HCT116 (cell line): Measurements from ENCODE around the gene SYTL4. TPM values are rescaled to one million over a fixed set of nuclear protein-coding genes. Genes with fewer than 3 reads are reported as not detected.

ENCODE experiments used
- ATAC-seq: fragments of 200-7000 bp; cut with Tn5 transposase; 2 replicates; pipeline ENCODE4 v1.9.1; 2020; ENCODE audit warnings: mild to moderate bottlenecking, moderate library complexity
- BruUV-seq: library from RNA; stranded (reverse); fragments of 400-500 nt; replicated peaks from 2 replicates; lab custom pipeline; 2021; lab: Mats Ljungman, UMichigan
- CTCF ChIA-PET: fragments of 300-600 bp; sonication (Branson Sonifier 250); formaldehyde crosslinking; loops from one replicate; lab custom pipeline; 2021; ENCODE audit warnings: antibody characterized with exemption; lab: Charles Lee
- POLR2A ChIA-PET: fragments of 300-600, 350-600 bp; sonication (Branson Sonifier 250); formaldehyde crosslinking; loops from one replicate; lab custom pipeline; 2021; ENCODE audit warnings: antibody characterized with exemption; lab: Charles Lee
- RAD21 ChIA-PET, 2 experiments: fragments of 300-600 bp; sonication (Branson Sonifier 250); formaldehyde crosslinking; loops; one replicate each; lab custom pipeline; 2023; ENCODE audit warnings: low total read pairs in 2 of 2; ENCODE audit not compliant: uncharacterized antibody in 2 of 2, unreplicated experiment in 2 of 2, low non-redundant PET in 1 of 2; lab: Charles Lee
- DNase-seq: peaks from one replicate; pipeline ENCODE4 v3.0.0-alpha.2; 2010; ENCODE audit warnings: low read depth, low spot score
- H2AFZ ChIP-seq: fragments of 200-600 bp; shearing (Covaris generic), sonication (generic); 2 replicates; pipeline ENCODE4 v1.6.1; 2017; ENCODE audit warnings: low read depth, mixed run types, mixed read lengths, antibody characterized with exemption, low read length; ENCODE audit not compliant: poor library complexity, severe bottlenecking
- H3K27ac ChIP-seq: 2 replicates; pipeline ENCODE4 v1.5.1; 2012; ENCODE audit warnings: low read depth, low read length
- H3K27me3 ChIP-seq: fragments of 200-600 bp; sonication (generic); 2 replicates; pipeline ENCODE4 v1.6.1; 2016; ENCODE audit warnings: mixed run types, low read length, mixed read lengths; ENCODE audit not compliant: insufficient read depth
- H3K36me3 ChIP-seq, 2 experiments: fragments of 200-500 bp in 1 of 2; fragments of 200-600 bp in 1 of 2; sonication (Bioruptor generic) in 1 of 2; sonication (generic) in 1 of 2; 2 replicates each; pipeline versions ENCODE4 v1.5.1 to v1.6.1; 2014 to 2016; ENCODE audit warnings: low read length in 2 of 2, inconsistent platforms in 1 of 2, mixed read lengths in 1 of 2, mixed run types in 1 of 2; ENCODE audit not compliant: insufficient read depth in 2 of 2, control insufficient read depth in 1 of 2
- H3K4me1 ChIP-seq, 2 experiments: fragments of 200-600 bp in 1 of 2; sonication (generic) in 1 of 2; 2 replicates each; pipeline versions ENCODE4 v1.5.1 to v1.6.1; 2012 to 2017; ENCODE audit warnings: low read length in 2 of 2, inconsistent platforms in 1 of 2, mild to moderate bottlenecking in 1 of 2, mixed read lengths in 1 of 2, mixed run types in 1 of 2, moderate library complexity in 1 of 2; ENCODE audit not compliant: insufficient read depth in 2 of 2, control insufficient read depth in 1 of 2
- H3K4me2 ChIP-seq: fragments of 200-600 bp; sonication (generic); 2 replicates; pipeline ENCODE4 v1.6.1; 2017; ENCODE audit warnings: mixed run types, low read length, mixed read lengths
- H3K4me3 ChIP-seq, 2 experiments: fragments of 200-600 bp in 1 of 2; sonication (generic) in 1 of 2; replicated peaks in 1 of 2; 2 replicates each; pipeline ENCODE4 v1.5.1; 2011 to 2016; ENCODE audit warnings: low read length in 2 of 2, control low read depth in 1 of 2, low read depth in 1 of 2, mild to moderate bottlenecking in 1 of 2, mixed read lengths in 1 of 2, mixed run types in 1 of 2
- H3K79me2 ChIP-seq: fragments of 200-600 bp; sonication (generic); 2 replicates; pipeline ENCODE4 v1.6.1; 2017; ENCODE audit warnings: mild to moderate bottlenecking, mixed run types, low read length, moderate library complexity, mixed read lengths; ENCODE audit not compliant: insufficient read depth
- H3K9ac ChIP-seq: fragments of 200-600 bp; sonication (generic); 2 replicates; pipeline ENCODE4 v1.6.1; 2016; ENCODE audit warnings: low read length, mixed read lengths
- H3K9me2 ChIP-seq: fragments of 200-600 bp; sonication (generic), shearing (Covaris generic); 2 replicates; pipeline ENCODE4 v1.6.1; 2017; ENCODE audit warnings: mixed run types, mild to moderate bottlenecking, moderate library complexity; ENCODE audit not compliant: insufficient read depth
- H3K9me3 ChIP-seq, 2 experiments: fragments of 200-500 bp in 1 of 2; fragments of 200-600 bp in 1 of 2; sonication (Bioruptor generic) in 1 of 2; sonication (generic) in 1 of 2; 2 replicates each; pipeline ENCODE4 v1.6.1; 2014 to 2017; ENCODE audit warnings: low read length in 2 of 2, mixed read lengths in 2 of 2, inconsistent platforms in 1 of 2, low read depth in 1 of 2, mild to moderate bottlenecking in 1 of 2, mixed run types in 1 of 2, moderate library complexity in 1 of 2; ENCODE audit not compliant: control insufficient read depth in 1 of 2, insufficient read depth in 1 of 2
- H4K20me1 ChIP-seq: fragments of 200-600 bp; sonication (generic), shearing (Covaris generic); 2 replicates; pipeline ENCODE4 v1.6.1; 2017; ENCODE audit warnings: mixed run types, mild to moderate bottlenecking, moderate library complexity; ENCODE audit not compliant: insufficient read depth
- CBX3 ChIP-seq: IDR thresholded peaks from 2 replicates; pipeline ENCODE4 v1.6.1; 2012; ENCODE audit warnings: low read depth
- CEBPB ChIP-seq: IDR thresholded peaks from 2 replicates; pipeline ENCODE4 v1.6.1; 2012; ENCODE audit warnings: low read depth
- CTCF ChIP-seq, 3 experiments: fragments of 200-600 bp in 1 of 3; sonication (generic) in 1 of 3; IDR thresholded peaks in 2 of 3; conservative IDR thresholded peaks in 1 of 3; 2 replicates each; pipeline ENCODE4 v1.5.1; 2012 to 2017; ENCODE audit warnings: low read depth in 2 of 3, low read length in 2 of 3, antibody characterized with exemption in 1 of 3, borderline replicate concordance in 1 of 3, control low read depth in 1 of 3, mild to moderate bottlenecking in 1 of 3, mixed read lengths in 1 of 3, mixed run types in 1 of 3, moderate library complexity in 1 of 3; ENCODE audit not compliant: insufficient read depth in 1 of 3
- EGR1 ChIP-seq: IDR thresholded peaks from 2 replicates; pipeline ENCODE4 v1.6.1; 2012; ENCODE audit warnings: low read depth
- ELF1 ChIP-seq: IDR thresholded peaks from 2 replicates; pipeline ENCODE4 v1.6.1; 2012; ENCODE audit warnings: low read depth, borderline replicate concordance
- EZH2 ChIP-seq: fragments of 200-600 bp; sonication (generic); IDR thresholded peaks from 2 replicates; pipeline ENCODE4 v1.6.1; 2017; ENCODE audit warnings: antibody characterized with exemption, mixed run types
- EZH2phosphoT487 ChIP-seq: fragments of 200-600 bp; IDR thresholded peaks from 2 replicates; pipeline ENCODE4 v1.6.1; 2018; ENCODE audit warnings: antibody characterized with exemption, borderline replicate concordance
- FOSL1 ChIP-seq: IDR thresholded peaks from 2 replicates; pipeline ENCODE4 v1.6.1; 2012; ENCODE audit warnings: low read depth
- POLR2A ChIP-seq: IDR thresholded peaks from 2 replicates; pipeline ENCODE4 v1.7.0; 2011; ENCODE audit warnings: borderline replicate concordance; ENCODE audit not compliant: insufficient read depth, insufficient read length; ENCODE audit errors: extremely low read depth
- POLR2AphosphoS5 ChIP-seq: IDR thresholded peaks from 2 replicates; pipeline ENCODE4 v1.6.1; 2011; ENCODE audit warnings: mild to moderate bottlenecking, low read depth, low read length, moderate library complexity
- RAD21 ChIP-seq: IDR thresholded peaks from 2 replicates; pipeline ENCODE4 v1.6.1; 2012; ENCODE audit warnings: low read depth, mild to moderate bottlenecking
- SIN3A ChIP-seq: IDR thresholded peaks from 2 replicates; pipeline ENCODE4 v1.6.1; 2012; ENCODE audit warnings: low read depth
- SRF ChIP-seq: IDR thresholded peaks from 2 replicates; pipeline ENCODE4 v1.6.1; 2012; ENCODE audit warnings: low read depth
- TCF7L2 ChIP-seq: IDR thresholded peaks from 2 replicates; pipeline ENCODE4 v1.7.0; 2011; ENCODE audit warnings: borderline replicate concordance, inconsistent platforms; ENCODE audit not compliant: insufficient read depth, insufficient read length; ENCODE audit errors: extremely low read depth
- YY1 ChIP-seq: IDR thresholded peaks from 2 replicates; pipeline ENCODE4 v1.6.1; 2011; ENCODE audit warnings: low read length, low read depth, moderate library complexity, mild to moderate bottlenecking; ENCODE audit not compliant: insufficient replicate concordance; ENCODE audit errors: extremely low read depth
- ZFX ChIP-seq: fragments of 450-650 bp; IDR thresholded peaks from 2 replicates; pipeline ENCODE4 v1.6.1; 2017
- ZNF274 ChIP-seq: fragments of 200-500 bp; sonication (Bioruptor generic); IDR thresholded peaks from 2 replicates; pipeline ENCODE4 v1.6.1; 2014; ENCODE audit warnings: mild to moderate bottlenecking, low read depth, low read length, inconsistent platforms
- intact Hi-C: fragments of 100-400 bp; cut with micrococcal nuclease; formaldehyde crosslinking; loops from 2 replicates; pipeline ENCODE4 v1.10.0; 2022
- total RNA-seq: library from RNA; stranded (reverse); gene quantifications from one replicate; pipeline ENCODE4 v1.2.1, GENCODE V29; 2021; ENCODE audit not compliant: unreplicated experiment
- TF ChIP-seq, protein P1 (sequence below): IDR thresholded peaks from 2 replicates; pipeline ENCODE4 v1.6.1; 2012
- TF ChIP-seq, protein P2 (sequence below): IDR thresholded peaks from 2 replicates; pipeline ENCODE4 v1.6.1; 2011; ENCODE audit warnings: mild to moderate bottlenecking, low read length, moderate library complexity; ENCODE audit not compliant: insufficient replicate concordance; ENCODE audit errors: extremely low read depth

Gene SYTL4
- total RNA-seq, 1 experiment from 2014 or later = 8.8 TPM

DNA sequence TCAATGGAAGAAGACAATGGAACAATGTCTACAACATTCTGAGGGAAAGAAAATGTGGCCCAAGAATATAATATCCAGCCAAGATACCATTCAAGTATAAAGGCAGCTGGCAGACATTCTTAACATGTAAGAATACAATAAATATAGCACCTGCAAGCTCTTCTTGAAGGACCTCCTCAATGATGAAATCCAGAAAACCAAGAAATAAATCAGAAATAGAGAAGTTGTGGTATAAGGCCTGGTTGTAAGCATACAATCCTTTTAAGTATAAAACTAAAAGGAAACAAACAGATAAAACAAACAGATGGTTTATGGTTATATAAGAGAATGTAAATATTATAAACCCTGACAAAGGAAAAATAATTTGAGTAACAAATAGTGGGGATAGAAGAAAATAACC lies 33.4 kb downstream of the SYTL4 start:
- no peak overlapping the region for H2AFZ ChIP-seq
- H4K20me1 ChIP-seq = no peaks in the 10 kb centered on the region
- no peaks in the 10 kb centered on the region for H3K27me3 ChIP-seq
- RAD21 ChIA-PET = no interaction called here
- intact Hi-C loops = no loop called here
- no peaks in the 10 kb centered on the region for H3K9me2 ChIP-seq
- H3K79me2 ChIP-seq = no peaks in the 10 kb centered on the region
- TF ChIP-seq, protein P1, sequence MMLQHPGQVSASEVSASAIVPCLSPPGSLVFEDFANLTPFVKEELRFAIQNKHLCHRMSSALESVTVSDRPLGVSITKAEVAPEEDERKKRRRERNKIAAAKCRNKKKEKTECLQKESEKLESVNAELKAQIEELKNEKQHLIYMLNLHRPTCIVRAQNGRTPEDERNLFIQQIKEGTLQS = no peak
- TF ChIP-seq CEBPB (no peak), FOSL1 (no peak), CTCF (IDR thresholded peaks at IDR 0.05 in 2 of 3, conservative IDR thresholded peaks at IDR 0.05 in 1 of 3; ENCODE audit: borderline replicate concordance in 1 of 3, insufficient read depth in 1 of 3, low read depth in 2 of 3, low read length in 2 of 3) (no peak), ZNF274 (no peak), EZH2phosphoT487 (no peak), ZFX (no peak), SRF (no peak), EGR1 (no peak), ELF1 (no peak), TCF7L2 (no peak), CBX3 (no peak), POLR2AphosphoS5 (no peak), POLR2A (no peak), RAD21 (no peak), YY1 (no peak), EZH2 (no peak), SIN3A (no peak)
- TF ChIP-seq, protein P2, sequence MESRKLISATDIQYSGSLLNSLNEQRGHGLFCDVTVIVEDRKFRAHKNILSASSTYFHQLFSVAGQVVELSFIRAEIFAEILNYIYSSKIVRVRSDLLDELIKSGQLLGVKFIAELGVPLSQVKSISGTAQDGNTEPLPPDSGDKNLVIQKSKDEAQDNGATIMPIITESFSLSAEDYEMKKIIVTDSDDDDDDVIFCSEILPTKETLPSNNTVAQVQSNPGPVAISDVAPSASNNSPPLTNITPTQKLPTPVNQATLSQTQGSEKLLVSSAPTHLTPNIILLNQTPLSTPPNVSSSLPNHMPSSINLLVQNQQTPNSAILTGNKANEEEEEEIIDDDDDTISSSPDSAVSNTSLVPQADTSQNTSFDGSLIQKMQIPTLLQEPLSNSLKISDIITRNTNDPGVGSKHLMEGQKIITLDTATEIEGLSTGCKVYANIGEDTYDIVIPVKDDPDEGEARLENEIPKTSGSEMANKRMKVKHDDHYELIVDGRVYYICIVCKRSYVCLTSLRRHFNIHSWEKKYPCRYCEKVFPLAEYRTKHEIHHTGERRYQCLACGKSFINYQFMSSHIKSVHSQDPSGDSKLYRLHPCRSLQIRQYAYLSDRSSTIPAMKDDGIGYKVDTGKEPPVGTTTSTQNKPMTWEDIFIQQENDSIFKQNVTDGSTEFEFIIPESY = no peak
- no peak overlapping the region for H3K9ac ChIP-seq
- no peaks in the 10 kb centered on the region for H3K36me3 ChIP-seq
- no peak overlapping the region for H3K27ac ChIP-seq
- CTCF ChIA-PET = no interaction called here
- POLR2A ChIA-PET = no interaction called here
- H3K4me3 ChIP-seq = no peak overlapping the region
- H3K4me1 ChIP-seq = no peaks in the 10 kb centered on the region
- H3K4me2 ChIP-seq = no peak overlapping the region
- no peaks in the 10 kb centered on the region for H3K9me3 ChIP-seq
- ATAC-seq (no peak), DNase-seq (no peak)
- no TSS peak for BruUV-seq
